HepG2 (cell line): Measurements from ENCODE around the gene RER1. TPM values are rescaled to one million over a fixed set of nuclear protein-coding genes. Genes with fewer than 3 reads are reported as not detected.
A peak's percentile ranks its signal among the peaks of the same experiment; 100 is the strongest.

Experiments used
- ATAC-seq: fragments of 200-7000 bp; cut with Tn5 transposase; 3 replicates; pipeline ENCODE4 v1.9.1; 2020; ENCODE audit warnings: mild to moderate bottlenecking, moderate library complexity
- BruUV-seq: library from RNA; stranded (reverse); fragments of 400-500 nt; replicated peaks from 2 replicates; lab custom pipeline; 2021; lab: Mats Ljungman, UMichigan
- CTCF ChIA-PET: fragments of 300-600 bp; formaldehyde crosslinking; extraction: SDS; loops from one replicate; lab custom pipeline; 2021; ENCODE audit warnings: low total read pairs, inconsistent platforms, low intra/inter-chr PET ratio; lab: Yijun Ruan, JAX
- POLR2A ChIA-PET: fragments of 350-600 bp; sonication (Branson Sonifier 250); formaldehyde crosslinking; loops from one replicate; lab custom pipeline; 2020; ENCODE audit warnings: antibody characterized with exemption, inconsistent platforms; lab: Yijun Ruan, JAX
- DNase-seq: peaks from one replicate; pipeline ENCODE4 v3.0.0-alpha.2; 2015; ENCODE audit warnings: low spot score
- FAIRE-seq: peaks from 3 replicates; lab custom pipeline; 2011; peaks lifted over from hg19 to GRCh38; lab: Jason Lieb, UNC
- H2AFZ ChIP-seq: one replicate; pipeline ENCODE4 v1.6.1; 2011; ENCODE audit warnings: low read length, inconsistent platforms
- H3K27ac ChIP-seq: fragments of 300-600 bp; 3 replicates; pipeline ENCODE4 v1.8.0; 2011; ENCODE audit warnings: mixed run types, mild to moderate bottlenecking, mixed read lengths, low read length, inconsistent platforms; ENCODE audit not compliant: insufficient read depth; ENCODE audit errors: extremely low read length
- H3K27me3 ChIP-seq, 2 experiments: fragments of 200-600 bp in 1 of 2; 2 replicates in 1 of 2; 3 replicates in 1 of 2; pipeline versions ENCODE4 v1.6.0 to v1.8.0; 2011; ENCODE audit warnings: low read length in 2 of 2, mild to moderate bottlenecking in 2 of 2, moderate library complexity in 2 of 2, inconsistent platforms in 1 of 2; ENCODE audit not compliant: insufficient read depth in 2 of 2, control insufficient read depth in 1 of 2
- H3K36me3 ChIP-seq, 2 experiments: fragments of 200-600 bp in 1 of 2; replicated peaks in 1 of 2; 2 replicates in 1 of 2; 3 replicates in 1 of 2; pipeline versions ENCODE4 v1.5.1 to v1.8.0; 2011; ENCODE audit warnings: low read length in 2 of 2, inconsistent platforms in 1 of 2; ENCODE audit not compliant: insufficient read depth in 2 of 2, control insufficient read depth in 1 of 2
- H3K4me1 ChIP-seq: 2 replicates; pipeline ENCODE4 v1.5.1; 2012; ENCODE audit warnings: low read length, inconsistent platforms; ENCODE audit not compliant: insufficient read depth
- H3K4me2 ChIP-seq: 2 replicates; pipeline ENCODE4 v1.6.0; 2011; ENCODE audit warnings: low read depth, low read length, inconsistent platforms
- H3K4me3 ChIP-seq, 3 experiments: fragments of 200-600 bp in 1 of 3; sonication (generic), shearing (Covaris generic) in 1 of 3; replicated peaks in 1 of 3; 2 replicates each; pipeline ENCODE4 v1.5.1; 2011 to 2016; ENCODE audit warnings: low read length in 3 of 3, inconsistent platforms in 2 of 3, low read depth in 2 of 3, mild to moderate bottlenecking in 2 of 3, control low read depth in 1 of 3, mixed read lengths in 1 of 3; ENCODE audit not compliant: insufficient read depth in 1 of 3
- H3K79me2 ChIP-seq: one replicate; pipeline ENCODE4 v1.6.1; 2011; ENCODE audit warnings: low read length, inconsistent platforms; ENCODE audit not compliant: insufficient read depth
- H3K9ac ChIP-seq: 2 replicates; pipeline ENCODE4 v1.6.0; 2011; ENCODE audit warnings: mild to moderate bottlenecking, low read depth, low read length, inconsistent platforms; ENCODE audit not compliant: insufficient read depth
- H3K9me3 ChIP-seq: 2 replicates; pipeline ENCODE4 v1.5.1; 2012; ENCODE audit warnings: mild to moderate bottlenecking, low read length
- H4K20me1 ChIP-seq: 2 replicates; pipeline ENCODE4 v1.6.0; 2011; ENCODE audit warnings: inconsistent platforms, mild to moderate bottlenecking, low read length, moderate library complexity; ENCODE audit not compliant: insufficient read depth
- AKNA ChIP-seq: sonication (generic); formaldehyde crosslinking; IDR thresholded peaks from 2 replicates; pipeline ENCODE4 v1.4.0; 2020; ENCODE audit warnings: missing genetic modification reagents, borderline replicate concordance
- MAFF ChIP-seq: IDR thresholded peaks from 2 replicates; pipeline ENCODE4 v1.6.1; 2011; ENCODE audit warnings: low read depth, low read length, improper control_type of control experiment
- PRDM4 ChIP-seq: sonication (generic); formaldehyde crosslinking; IDR thresholded peaks from 2 replicates; pipeline ENCODE4 v1.9.0; 2021; ENCODE audit warnings: missing genetic modification reagents, borderline replicate concordance
- RFX5 ChIP-seq: IDR thresholded peaks from 2 replicates; pipeline ENCODE4 v1.6.1; 2011; ENCODE audit warnings: low read depth, low read length, improper control_type of control experiment
- SOX5 ChIP-seq: IDR thresholded peaks from 2 replicates; pipeline ENCODE4 v1.6.1; 2016; ENCODE audit warnings: borderline replicate concordance
- TBX2 ChIP-seq: sonication (generic); formaldehyde crosslinking; IDR thresholded peaks from 2 replicates; pipeline ENCODE4 v1.5.0; 2020; ENCODE audit warnings: missing genetic modification reagents, mild to moderate bottlenecking, borderline replicate concordance
- XBP1 ChIP-seq: sonication (generic); formaldehyde crosslinking; IDR thresholded peaks from 2 replicates; pipeline ENCODE4 v1.5.0; 2020; ENCODE audit warnings: missing genetic modification reagents
- ZBTB21 ChIP-seq: sonication (generic); formaldehyde crosslinking; IDR thresholded peaks from 2 replicates; pipeline ENCODE4 v1.4.0; 2020; ENCODE audit warnings: missing genetic modification reagents
- ZNF143 ChIP-seq: sonication (generic); formaldehyde crosslinking; IDR thresholded peaks from 2 replicates; pipeline ENCODE4 v1.4.0; 2020; ENCODE audit warnings: missing genetic modification reagents
- WGBS: methylation state at CpG from one replicate; pipeline ENCODE4 v1.1.6; 2017; ENCODE audit warnings: low lambda C conversion rate; 5-methylcytosine and 5-hydroxymethylcytosine counted together
- in situ Hi-C: cut with HindIII; loops from 2 replicates; pipeline ENCODE4 v1.10.0; 2017; ENCODE audit warnings: low pct_unique_long_range_greater_than_20kb; ENCODE audit not compliant: extremely low pct_ligation_motif_present
- intact Hi-C: fragments of 100-400 bp; cut with micrococcal nuclease; formaldehyde crosslinking; loops from one replicate; pipeline ENCODE4 v1.10.0; 2022; ENCODE audit not compliant: unreplicated experiment
- polyA plus RNA-seq, 8 experiments: library from polyadenylated mRNA; depleted of rRNA in 3 of 8; stranded (reverse) in 7 of 8; unstranded in 1 of 8; fragments of >200 nt; fragmentation: Illumina TruSeq in 4 of 8; extraction: Trizol in 4 of 8; gene quantifications; 2 replicates each; pipeline versions ENCODE4 v1.2.1 to v1.2.3, GENCODE V29; 2011 to 2016; ENCODE audit warnings: low read depth in 4 of 8, missing spikeins in 1 of 8, mixed read lengths in 1 of 8; ENCODE audit not compliant: insufficient read depth in 1 of 8
- total RNA-seq, 5 experiments: library from RNA; depleted of rRNA; stranded (reverse); fragments of >200 nt; fragmentation: Illumina TruSeq; extraction: Trizol; gene quantifications; 2 replicates each; pipeline ENCODE4 v1.2.3, GENCODE V29; 2016; ENCODE audit warnings: low read depth in 1 of 5

RER1 gene
- total and polyA plus RNA-seq, 2 of the 13 experiments (the other 11 are each of a cell fraction or from before 2014, with no cell fraction given): 128 to 164 TPM

GRCh38 chr1:2449636-2450454, 58.2 kb downstream of the RER1 start:
- intact Hi-C loops: no loop called here
- Histone ChIP-seq H3K27me3 (peaks cover 26 to 77% of the 10 kb centered on the region in 2 experiments; a peak in 4 of 5 replicates), H3K27ac (no peak overlapping the region), H3K36me3 (no peaks in the 10 kb centered on the region), H3K9me3 (no peaks in the 10 kb centered on the region), H3K4me3 (no peak overlapping the region), H4K20me1 (no peaks in the 10 kb centered on the region), H2AFZ (no peak overlapping the region), H3K4me1 (no peaks in the 10 kb centered on the region; the same call in 1 of the 2 replicates), H3K79me2 (no peaks in the 10 kb centered on the region), H3K9ac (no peak overlapping the region), H3K4me2 (no peak overlapping the region)
- no peak for FAIRE-seq
- no TSS peak for BruUV-seq
- peak; percentile 14 for DNase-seq
- in situ Hi-C loops: no loop called here
- ChIA-PET POLR2A (no interaction called here), CTCF (no interaction called here)
- ATAC-seq: peak; percentile 26
- 0% methylated on average over 11 of the region's 23 CpGs for WGBS
- TF ChIP-seq PRDM4 (CRISPR knock-in tag): no peak
- no peak for TF ChIP-seq TBX2 (CRISPR knock-in tag)
- no peak for TF ChIP-seq SOX5
- no peak for TF ChIP-seq MAFF
- TF ChIP-seq ZNF143 (CRISPR knock-in tag): no peak
- TF ChIP-seq AKNA (CRISPR knock-in tag): no peak
- TF ChIP-seq XBP1 (CRISPR knock-in tag): no peak
- no peak for TF ChIP-seq RFX5
- TF ChIP-seq ZBTB21 (CRISPR knock-in tag): no peak
